OCI-LY7 (cell line): ENCODE measurements around the gene BMERB1. TPM values are rescaled to one million over a fixed set of nuclear protein-coding genes. Genes with fewer than 3 reads are reported as not detected.

Source experiments
- BruUV-seq: library from RNA; stranded (reverse); fragments of 400-500 nt; replicated peaks from 2 replicates; lab custom pipeline; 2021; lab: Mats Ljungman, UMichigan
- CTCF ChIA-PET: fragments of 300-600 bp; sonication (Branson Sonifier 250); formaldehyde crosslinking; loops from one replicate; lab custom pipeline; 2022; ENCODE audit warnings: antibody characterized with exemption; ENCODE audit not compliant: unreplicated experiment; lab: Charles Lee
- POLR2A ChIA-PET: fragments of 300-600 bp; sonication (Branson Sonifier 250); formaldehyde crosslinking; loops from one replicate; lab custom pipeline; 2022; ENCODE audit warnings: antibody characterized with exemption; lab: Charles Lee
- DNase-seq: peaks from one replicate; pipeline ENCODE4 v3.0.0-alpha.2; 2015; ENCODE audit warnings: low spot score
- H2AFZ ChIP-seq: fragments of 200-600 bp; sonication (generic), shearing (Covaris generic); 2 replicates; pipeline ENCODE4 v1.6.1; 2014; ENCODE audit warnings: mild to moderate bottlenecking, antibody characterized with exemption, low read length, moderate library complexity
- H3K27ac ChIP-seq: fragments of 200-600 bp; sonication (generic); 2 replicates; pipeline ENCODE4 v1.5.1; 2014; ENCODE audit warnings: mixed run types, low read depth, mild to moderate bottlenecking, moderate library complexity, low read length, inconsistent platforms; ENCODE audit not compliant: poor library complexity, severe bottlenecking
- H3K36me3 ChIP-seq: fragments of 200-600 bp; sonication (generic); 2 replicates; pipeline ENCODE4 v1.6.1; 2014; ENCODE audit warnings: mild to moderate bottlenecking, antibody characterized with exemption, low read length, moderate library complexity, mixed read lengths; ENCODE audit not compliant: insufficient read depth
- H3K4me1 ChIP-seq: fragments of 200-600 bp; sonication (generic); 2 replicates; pipeline ENCODE4 v1.5.1; 2014; ENCODE audit warnings: mild to moderate bottlenecking, low read length; ENCODE audit not compliant: insufficient read depth, poor library complexity, severe bottlenecking
- H3K4me2 ChIP-seq: fragments of 200-600 bp; sonication (generic); 2 replicates; pipeline ENCODE4 v1.6.1; 2014; ENCODE audit warnings: mild to moderate bottlenecking, low read length
- H3K4me3 ChIP-seq: fragments of 200-600 bp; sonication (generic); 2 replicates; pipeline ENCODE4 v1.5.1; 2014; ENCODE audit warnings: mild to moderate bottlenecking, low read depth, low read length; ENCODE audit not compliant: poor library complexity, severe bottlenecking
- H3K79me2 ChIP-seq: fragments of 200-600 bp; sonication (generic); 2 replicates; pipeline ENCODE4 v1.6.1; 2016; ENCODE audit warnings: low read depth, mild to moderate bottlenecking, low read length, moderate library complexity, mixed read lengths; ENCODE audit not compliant: insufficient read depth
- H3K9me2 ChIP-seq: fragments of 200-600 bp; sonication (generic); 2 replicates; pipeline ENCODE4 v1.6.1; 2016; ENCODE audit warnings: mild to moderate bottlenecking, low read length, mixed read lengths; ENCODE audit not compliant: insufficient read depth
- H3K9me3 ChIP-seq: fragments of 200-600 bp; sonication (generic); 2 replicates; pipeline ENCODE4 v1.6.1; 2014; ENCODE audit warnings: mild to moderate bottlenecking, mixed run types, low read length, mixed read lengths
- H4K20me1 ChIP-seq: fragments of 200-600 bp; sonication (generic); 2 replicates; pipeline ENCODE4 v1.6.1; 2014; ENCODE audit warnings: mild to moderate bottlenecking, antibody characterized with exemption, low read length, moderate library complexity, mixed read lengths; ENCODE audit not compliant: insufficient read depth
- EZH2phosphoT487 ChIP-seq: fragments of 200-600 bp; sonication (generic); IDR thresholded peaks from 2 replicates; pipeline ENCODE4 v1.6.1; 2018; ENCODE audit warnings: low read depth, borderline replicate concordance, mild to moderate bottlenecking, mixed run types, antibody characterized with exemption, low read length, moderate library complexity, mixed read lengths
- intact Hi-C: fragments of 100-400 bp; cut with micrococcal nuclease; formaldehyde crosslinking; loops from one replicate; pipeline ENCODE4 v1.10.0; 2022; ENCODE audit not compliant: unreplicated experiment
- total RNA-seq, 2 experiments: library from RNA; depleted of rRNA in 1 of 2; stranded (reverse); fragments of >200 nt in 1 of 2; shearing (Covaris generic) in 1 of 2; gene quantifications; 2 replicates each; pipeline ENCODE4 v1.2.3, GENCODE V29; 2014 to 2022
- TF ChIP-seq, protein P1 (sequence below): fragments of 200-600 bp; sonication (generic); conservative IDR thresholded peaks from 2 replicates; pipeline ENCODE4 v1.5.1; 2014; ENCODE audit warnings: mild to moderate bottlenecking, antibody characterized with exemption, low read length, moderate library complexity, mixed read lengths

Gene BMERB1
- total RNA-seq, 2 experiments from 2014 or later, result not detected

DNA sequence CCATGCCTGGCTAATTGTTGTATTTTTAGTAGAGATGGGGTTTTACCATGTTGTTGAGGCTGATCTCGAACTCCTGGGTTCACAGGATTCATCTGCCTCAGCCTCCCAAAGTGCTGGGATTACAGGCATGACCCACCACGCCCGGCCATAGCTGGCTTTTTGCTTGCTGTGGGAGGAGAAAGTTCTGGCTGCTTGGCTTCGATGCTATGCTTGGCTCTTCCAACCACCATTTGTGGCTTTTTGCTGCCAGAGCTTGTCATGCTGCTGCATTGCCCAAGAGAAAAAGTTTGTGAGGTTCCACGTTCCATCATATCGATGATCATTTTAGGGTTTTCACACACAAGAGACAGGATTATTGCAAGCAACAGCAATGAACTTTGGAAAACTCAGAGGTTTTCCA, 16.2 kb downstream of the BMERB1 start:
- intact Hi-C loops, result no loop called here
- CTCF ChIA-PET, result no interaction called here
- H3K27ac ChIP-seq, result no peak overlapping the region
- H3K9me3 ChIP-seq, result no peaks in the 10 kb centered on the region
- no peaks in the 10 kb centered on the region for H3K36me3 ChIP-seq
- no peaks in the 10 kb centered on the region for H3K9me2 ChIP-seq
- no peak overlapping the region for H3K4me2 ChIP-seq
- H4K20me1 ChIP-seq, result no peaks in the 10 kb centered on the region
- H3K79me2 ChIP-seq, result no peaks in the 10 kb centered on the region
- POLR2A ChIA-PET, result interaction anchor here (0.7 kb wide), 1 partner anchor 214 kb away, joined by 3 read pairs; no protein-coding TSS in a partner anchor
- no TSS peak for BruUV-seq
- no peak overlapping the region for H2AFZ ChIP-seq
- no peak overlapping the region for H3K4me3 ChIP-seq
- no peaks in the 10 kb centered on the region for H3K4me1 ChIP-seq
- TF ChIP-seq, protein P1, sequence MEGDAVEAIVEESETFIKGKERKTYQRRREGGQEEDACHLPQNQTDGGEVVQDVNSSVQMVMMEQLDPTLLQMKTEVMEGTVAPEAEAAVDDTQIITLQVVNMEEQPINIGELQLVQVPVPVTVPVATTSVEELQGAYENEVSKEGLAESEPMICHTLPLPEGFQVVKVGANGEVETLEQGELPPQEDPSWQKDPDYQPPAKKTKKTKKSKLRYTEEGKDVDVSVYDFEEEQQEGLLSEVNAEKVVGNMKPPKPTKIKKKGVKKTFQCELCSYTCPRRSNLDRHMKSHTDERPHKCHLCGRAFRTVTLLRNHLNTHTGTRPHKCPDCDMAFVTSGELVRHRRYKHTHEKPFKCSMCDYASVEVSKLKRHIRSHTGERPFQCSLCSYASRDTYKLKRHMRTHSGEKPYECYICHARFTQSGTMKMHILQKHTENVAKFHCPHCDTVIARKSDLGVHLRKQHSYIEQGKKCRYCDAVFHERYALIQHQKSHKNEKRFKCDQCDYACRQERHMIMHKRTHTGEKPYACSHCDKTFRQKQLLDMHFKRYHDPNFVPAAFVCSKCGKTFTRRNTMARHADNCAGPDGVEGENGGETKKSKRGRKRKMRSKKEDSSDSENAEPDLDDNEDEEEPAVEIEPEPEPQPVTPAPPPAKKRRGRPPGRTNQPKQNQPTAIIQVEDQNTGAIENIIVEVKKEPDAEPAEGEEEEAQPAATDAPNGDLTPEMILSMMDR, result no peak
- no peak for TF ChIP-seq EZH2phosphoT487
- DNase-seq, result no peak

DNA sequence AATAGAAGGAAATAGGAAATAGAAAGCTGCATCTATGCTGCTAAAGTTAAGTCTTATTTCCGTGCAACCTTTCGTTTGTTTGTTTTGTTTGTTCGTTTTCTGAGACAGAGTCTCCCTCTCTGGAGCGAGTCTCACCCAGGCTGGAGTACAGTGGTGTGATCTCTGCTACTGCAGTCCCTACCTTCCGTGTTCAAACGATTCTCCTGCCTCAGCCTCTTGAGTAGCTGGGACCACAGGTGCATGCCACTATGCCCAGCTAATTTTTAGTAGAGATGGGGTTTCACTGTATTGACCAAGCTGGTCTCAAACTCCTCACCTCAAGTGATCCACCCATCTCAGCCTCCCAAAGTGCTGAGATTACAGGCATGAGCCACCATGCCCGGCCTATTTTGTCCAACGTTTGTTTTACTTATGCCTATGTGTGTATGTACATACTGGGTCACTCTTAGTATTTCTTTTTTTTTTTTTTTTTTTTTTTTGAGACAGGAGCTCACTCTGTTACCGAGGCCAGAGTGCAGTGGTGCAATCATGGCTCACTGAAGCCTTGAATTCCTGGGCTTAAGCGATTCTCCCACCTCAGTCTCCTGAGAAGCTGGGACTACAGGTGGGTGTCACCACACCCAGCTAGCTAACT, 16.8 kb downstream of the BMERB1 start:
- CTCF ChIA-PET, result no interaction called here

More for the DNA sequence above, 16.8 kb downstream of the BMERB1 start:
- no peak overlapping the region for H2AFZ ChIP-seq
- no peak for DNase-seq
- no peak overlapping the region for H3K27ac ChIP-seq
- POLR2A ChIA-PET, result interaction anchor here (0.6 to 0.7 kb wide), 3 partner anchors 30 to 214 kb away, joined by 3 to 6 read pairs (median 4); no protein-coding TSS in a partner anchor
- H3K4me3 ChIP-seq, result no peak overlapping the region
- H3K9me2 ChIP-seq, result no peaks in the 10 kb centered on the region
- intact Hi-C loops, result no loop called here
- H4K20me1 ChIP-seq, result no peaks in the 10 kb centered on the region
- H3K9me3 ChIP-seq, result no peaks in the 10 kb centered on the region
- BruUV-seq, result no TSS peak
- TF ChIP-seq, protein P1, result no peak
- TF ChIP-seq EZH2phosphoT487, result no peak
- no peaks in the 10 kb centered on the region for H3K36me3 ChIP-seq
- H3K79me2 ChIP-seq, result no peaks in the 10 kb centered on the region
- H3K4me2 ChIP-seq, result no peak overlapping the region
- H3K4me1 ChIP-seq, result no peaks in the 10 kb centered on the region
